Measurements from ENCODE around the gene DGKD.

Gene DGKD

GRCh38 chr2:233352141-233352842, 2.0 kb upstream of the DGKD start:
- Histone ChIP-seq H3K4me1 (ENCODE audit: control insufficient read depth, insufficient read depth, low read length) (peaks cover 25% of the 10 kb centered on the region), H3K9ac (ENCODE audit: low read length in 2 of 2) (no peak overlapping the region), H3K27ac (ENCODE audit: low read length) (no peak overlapping the region), H3K27me3 (ENCODE audit: control insufficient read depth in 1 of 2, insufficient read depth in 2 of 2, low read length in 2 of 2) (no peaks in the 10 kb centered on the region), H3K9me3 (ENCODE audit: control insufficient read depth in 2 of 2, low read length in 2 of 2) (no peaks in the 10 kb centered on the region), H3K36me3 (ENCODE audit: control insufficient read depth in 2 of 2, insufficient read depth in 2 of 2, low read length in 2 of 2) (no peaks in the 10 kb centered on the region), H3K4me3 (ENCODE audit: low read length in 2 of 2) (no peak overlapping the region)

DNA sequence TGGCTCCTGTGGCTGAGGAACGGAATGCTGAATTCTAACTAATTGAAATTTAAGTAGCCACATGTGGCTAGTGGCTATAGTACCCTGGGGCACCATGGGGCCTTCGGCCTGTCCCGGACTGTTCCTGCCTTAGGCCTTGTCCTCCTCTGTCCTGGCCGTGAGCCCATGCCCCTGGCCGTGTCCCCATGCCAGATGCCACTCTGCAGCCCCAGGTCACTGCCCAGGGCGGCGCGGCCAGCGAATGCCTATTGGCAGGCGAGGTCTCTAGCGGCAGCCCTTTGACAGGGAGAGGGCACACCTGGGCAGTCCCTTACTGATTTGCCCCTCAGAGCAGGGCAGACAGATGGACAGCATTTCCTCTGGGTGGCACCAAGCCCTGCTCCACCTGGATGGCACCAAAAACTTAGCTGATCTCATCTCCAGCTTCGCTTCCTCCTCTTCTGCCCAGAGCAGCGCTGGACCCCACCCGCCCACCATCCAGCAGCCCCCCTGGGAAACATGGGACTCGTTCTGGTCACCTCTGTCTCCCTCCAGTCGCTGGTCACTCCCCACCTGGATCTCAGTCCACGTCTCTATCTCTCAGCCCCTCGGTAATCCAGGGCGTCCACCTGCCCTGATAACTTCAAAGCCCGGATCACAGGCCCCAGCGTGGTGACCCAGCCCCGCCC, 1.1 kb upstream of the DGKD start:
- H3K27me3 ChIP-seq (ENCODE audit: control insufficient read depth in 1 of 2, insufficient read depth in 2 of 2, low read length in 2 of 2): no peaks in the 10 kb centered on the region
- H3K36me3 ChIP-seq (ENCODE audit: control insufficient read depth in 2 of 2, insufficient read depth in 2 of 2, low read length in 2 of 2): no peaks in the 10 kb centered on the region
- H3K9me3 ChIP-seq (ENCODE audit: control insufficient read depth in 2 of 2, low read length in 2 of 2): no peaks in the 10 kb centered on the region
- H3K9ac ChIP-seq (ENCODE audit: low read length in 2 of 2): no peak overlapping the region
- peaks cover 25% of the 10 kb centered on the region for H3K4me1 ChIP-seq (ENCODE audit: control insufficient read depth, insufficient read depth, low read length)
- H3K4me3 ChIP-seq (ENCODE audit: low read length in 2 of 2): peak overlapping the region; percentile 54 to 74
- H3K27ac ChIP-seq (ENCODE audit: low read length): no peak overlapping the region

DNA sequence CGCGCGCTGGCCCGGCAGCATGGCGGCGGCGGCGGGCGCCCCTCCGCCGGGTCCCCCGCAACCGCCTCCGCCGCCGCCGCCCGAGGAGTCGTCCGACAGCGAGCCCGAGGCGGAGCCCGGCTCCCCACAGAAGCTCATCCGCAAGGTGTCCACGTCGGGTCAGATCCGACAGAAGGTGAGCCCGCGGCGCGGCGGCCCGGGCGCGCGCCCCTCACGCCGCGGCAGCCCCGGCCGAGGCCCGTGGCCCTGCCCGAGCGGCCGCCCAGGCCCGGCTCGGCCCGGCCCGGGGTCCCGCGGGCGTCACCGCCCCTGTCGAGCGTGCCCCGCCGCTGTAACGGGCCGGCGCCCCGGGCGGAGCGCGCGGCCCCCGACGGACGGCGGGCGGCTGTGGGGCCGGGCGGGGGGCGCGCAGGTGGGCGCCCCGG, 218 bp downstream of the DGKD start:
- Histone ChIP-seq H3K9ac (ENCODE audit: low read length in 2 of 2) (no peak overlapping the region), H3K27ac (ENCODE audit: low read length) (no peak overlapping the region), H3K4me1 (ENCODE audit: control insufficient read depth, insufficient read depth, low read length) (peaks cover 23% of the 10 kb centered on the region)

GRCh38 chr2:233354971-233355574, 779 bp downstream of the DGKD start:
- H3K27me3 ChIP-seq (ENCODE audit: control insufficient read depth in 1 of 2, insufficient read depth in 2 of 2, low read length in 2 of 2): no peaks in the 10 kb centered on the region
- peaks cover 23% of the 10 kb centered on the region for H3K4me1 ChIP-seq (ENCODE audit: control insufficient read depth, insufficient read depth, low read length)
- no peaks in the 10 kb centered on the region for H3K9me3 ChIP-seq (ENCODE audit: control insufficient read depth in 2 of 2, low read length in 2 of 2)
- H3K4me3 ChIP-seq (ENCODE audit: low read length in 2 of 2): peak overlapping the region; percentile 79 to 85
- H3K27ac ChIP-seq (ENCODE audit: low read length): no peak overlapping the region
- peak overlapping the region; percentile 72 to 79 for H3K9ac ChIP-seq (ENCODE audit: low read length in 2 of 2)
- H3K36me3 ChIP-seq (ENCODE audit: control insufficient read depth in 2 of 2, insufficient read depth in 2 of 2, low read length in 2 of 2): no peaks in the 10 kb centered on the region

More for the DNA sequence above, 218 bp downstream of the DGKD start:
- Histone ChIP-seq H3K9me3 (ENCODE audit: control insufficient read depth in 2 of 2, low read length in 2 of 2) (no peaks in the 10 kb centered on the region), H3K4me3 (ENCODE audit: low read length in 2 of 2) (peak overlapping the region in 1 of 2 donors; percentile 85), H3K36me3 (ENCODE audit: control insufficient read depth in 2 of 2, insufficient read depth in 2 of 2, low read length in 2 of 2) (no peaks in the 10 kb centered on the region), H3K27me3 (ENCODE audit: control insufficient read depth in 1 of 2, insufficient read depth in 2 of 2, low read length in 2 of 2) (no peaks in the 10 kb centered on the region)

- Histone ChIP-seq H3K36me3 (ENCODE audit: control insufficient read depth in 2 of 2, insufficient read depth in 2 of 2, low read length in 2 of 2) (no peaks in the 10 kb centered on the region), H3K27ac (ENCODE audit: low read length) (no peak overlapping the region), H3K4me3 (ENCODE audit: low read length in 2 of 2) (peak overlapping the region; percentile 79 to 85), H3K4me1 (ENCODE audit: control insufficient read depth, insufficient read depth, low read length) (peaks cover 19% of the 10 kb centered on the region), H3K9me3 (ENCODE audit: control insufficient read depth in 2 of 2, low read length in 2 of 2) (no peaks in the 10 kb centered on the region), H3K27me3 (ENCODE audit: control insufficient read depth in 1 of 2, insufficient read depth in 2 of 2, low read length in 2 of 2) (no peaks in the 10 kb centered on the region), H3K9ac (ENCODE audit: low read length in 2 of 2) (no peak overlapping the region)
These were observed 1.6 kb downstream of the DGKD start for GRCh38 chr2:233355916-233356315.

GRCh38 chr2:233356546-233357308, 2.4 kb downstream of the DGKD start:
- no peak overlapping the region for H3K27ac ChIP-seq (ENCODE audit: low read length)
- H3K27me3 ChIP-seq (ENCODE audit: control insufficient read depth in 1 of 2, insufficient read depth in 2 of 2, low read length in 2 of 2): no peaks in the 10 kb centered on the region
- no peaks in the 10 kb centered on the region for H3K36me3 ChIP-seq (ENCODE audit: control insufficient read depth in 2 of 2, insufficient read depth in 2 of 2, low read length in 2 of 2)
- no peak overlapping the region for H3K4me3 ChIP-seq (ENCODE audit: low read length in 2 of 2)
- H3K9me3 ChIP-seq (ENCODE audit: control insufficient read depth in 2 of 2, low read length in 2 of 2): no peaks in the 10 kb centered on the region
- no peak overlapping the region for H3K9ac ChIP-seq (ENCODE audit: low read length in 2 of 2)
- peaks cover 19% of the 10 kb centered on the region for H3K4me1 ChIP-seq (ENCODE audit: control insufficient read depth, insufficient read depth, low read length)

GRCh38 chr2:233358335-233358734, 4.0 kb downstream of the DGKD start:
- Histone ChIP-seq H3K27me3 (ENCODE audit: control insufficient read depth in 1 of 2, insufficient read depth in 2 of 2, low read length in 2 of 2) (no peaks in the 10 kb centered on the region), H3K4me1 (ENCODE audit: control insufficient read depth, insufficient read depth, low read length) (peaks cover 17% of the 10 kb centered on the region)

DNA sequence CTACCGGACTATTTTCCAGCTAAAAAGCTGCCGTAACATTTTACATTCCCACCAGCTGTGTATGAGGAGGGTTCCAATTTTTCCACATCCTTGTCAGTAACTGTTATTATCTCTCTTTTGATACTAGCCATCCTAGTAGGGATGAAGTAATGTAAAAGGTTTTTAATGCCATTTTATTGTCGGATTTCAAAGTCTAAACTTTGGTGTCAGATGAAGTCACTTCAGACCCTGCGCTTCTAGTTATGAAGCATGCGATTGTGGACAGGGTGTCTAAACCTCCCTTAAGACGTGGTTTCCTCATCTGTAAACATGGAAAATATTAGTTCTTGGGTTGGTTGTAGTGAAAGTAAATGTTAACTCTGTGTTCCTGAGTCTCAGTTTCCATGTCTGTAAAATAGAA, 4.7 kb downstream of the DGKD start:
- H3K4me1 ChIP-seq (ENCODE audit: control insufficient read depth, insufficient read depth, low read length): peaks cover 11% of the 10 kb centered on the region
- H3K4me3 ChIP-seq (ENCODE audit: low read length in 2 of 2): no peak overlapping the region
- no peak overlapping the region for H3K9ac ChIP-seq (ENCODE audit: low read length in 2 of 2)
- no peak overlapping the region for H3K27ac ChIP-seq (ENCODE audit: low read length)
- H3K9me3 ChIP-seq (ENCODE audit: control insufficient read depth in 2 of 2, low read length in 2 of 2): peaks cover 0 to 4% of the 10 kb centered on the region in 2 donors
- H3K36me3 ChIP-seq (ENCODE audit: control insufficient read depth in 2 of 2, insufficient read depth in 2 of 2, low read length in 2 of 2): peaks cover 4% of the 10 kb centered on the region in 2 donors
- H3K27me3 ChIP-seq (ENCODE audit: control insufficient read depth in 1 of 2, insufficient read depth in 2 of 2, low read length in 2 of 2): no peaks in the 10 kb centered on the region

More at GRCh38 chr2:233358335-233358734, 4.0 kb downstream of the DGKD start:
- Histone ChIP-seq H3K9ac (ENCODE audit: low read length in 2 of 2) (no peak overlapping the region), H3K27ac (ENCODE audit: low read length) (no peak overlapping the region), H3K9me3 (ENCODE audit: control insufficient read depth in 2 of 2, low read length in 2 of 2) (no peaks in the 10 kb centered on the region), H3K4me3 (ENCODE audit: low read length in 2 of 2) (no peak overlapping the region), H3K36me3 (ENCODE audit: control insufficient read depth in 2 of 2, insufficient read depth in 2 of 2, low read length in 2 of 2) (no peaks in the 10 kb centered on the region)

DNA sequence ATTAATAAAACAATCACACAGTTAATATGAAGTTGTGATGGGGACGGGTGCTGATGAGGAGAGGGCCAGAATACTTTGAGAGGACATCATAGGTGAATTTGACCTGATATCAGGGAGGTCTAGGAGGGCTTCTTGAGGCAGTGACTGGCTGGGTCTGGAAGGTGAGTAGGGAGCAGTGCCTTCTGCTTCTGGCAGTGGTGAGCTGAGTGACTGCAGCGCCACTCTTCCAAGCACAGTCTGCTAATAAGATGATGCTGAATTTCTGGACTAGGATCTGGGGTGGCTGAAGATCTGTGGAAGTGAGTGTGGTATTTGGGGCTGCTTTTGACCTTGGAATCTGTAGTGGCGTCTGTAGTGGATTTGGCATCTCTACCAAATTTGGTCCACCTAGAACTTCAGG, 5.5 kb downstream of the DGKD start:
- H3K4me3 ChIP-seq (ENCODE audit: low read length in 2 of 2): no peak overlapping the region
- peaks cover 4% of the 10 kb centered on the region in 2 donors for H3K36me3 ChIP-seq (ENCODE audit: control insufficient read depth in 2 of 2, insufficient read depth in 2 of 2, low read length in 2 of 2)
- peaks cover 10% of the 10 kb centered on the region for H3K4me1 ChIP-seq (ENCODE audit: control insufficient read depth, insufficient read depth, low read length)
- H3K9ac ChIP-seq (ENCODE audit: low read length in 2 of 2): no peak overlapping the region
- no peak overlapping the region for H3K27ac ChIP-seq (ENCODE audit: low read length)
- peaks cover 0 to 4% of the 10 kb centered on the region in 2 donors for H3K9me3 ChIP-seq (ENCODE audit: control insufficient read depth in 2 of 2, low read length in 2 of 2)
- H3K27me3 ChIP-seq (ENCODE audit: control insufficient read depth in 1 of 2, insufficient read depth in 2 of 2, low read length in 2 of 2): no peaks in the 10 kb centered on the region

DNA sequence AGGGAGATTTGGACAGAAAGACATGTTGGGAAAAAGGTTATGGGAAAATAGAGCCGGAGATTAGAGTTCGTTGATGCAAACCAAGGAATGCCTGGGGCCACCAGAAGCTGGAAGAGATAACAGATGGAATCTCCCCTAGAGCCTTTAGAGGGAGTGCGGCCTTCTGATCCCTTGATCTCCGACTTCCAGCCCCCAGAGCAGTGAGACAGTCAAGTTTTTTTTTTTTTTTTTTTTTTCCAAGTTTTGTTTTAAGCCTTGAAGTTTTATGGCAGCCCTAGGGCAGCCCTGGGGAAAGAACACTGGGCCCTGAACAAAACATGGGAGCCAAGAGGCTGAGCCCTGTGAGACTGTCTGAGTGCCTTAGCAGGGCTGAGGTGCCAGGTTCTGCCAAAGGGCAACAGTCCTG, 6.5 kb downstream of the DGKD start:
- Histone ChIP-seq H3K9me3 (ENCODE audit: control insufficient read depth in 2 of 2, low read length in 2 of 2) (peaks cover 0 to 4% of the 10 kb centered on the region in 2 donors), H3K27ac (ENCODE audit: low read length) (peak overlapping the region; percentile 18), H3K36me3 (ENCODE audit: control insufficient read depth in 2 of 2, insufficient read depth in 2 of 2, low read length in 2 of 2) (peaks cover 4% of the 10 kb centered on the region in 2 donors), H3K27me3 (ENCODE audit: control insufficient read depth in 1 of 2, insufficient read depth in 2 of 2, low read length in 2 of 2) (no peaks in the 10 kb centered on the region), H3K4me1 (ENCODE audit: control insufficient read depth, insufficient read depth, low read length) (peaks cover 3% of the 10 kb centered on the region), H3K9ac (ENCODE audit: low read length in 2 of 2) (no peak overlapping the region), H3K4me3 (ENCODE audit: low read length in 2 of 2) (no peak overlapping the region)
